GM19351 (cell line): ENCODE results near the gene ZC3H12D.
"Not testable (repeated sequence)": the region's sequence is repeated elsewhere in the genome, so short reads cannot be mapped to it uniquely, and the experiment has no call there.

Experiments
- ATAC-seq: cut with Tn5 transposase; IDR thresholded peaks from one replicate; pipeline ENCODE4 v1.9.1; 2021; ENCODE audit warnings: mild to moderate bottlenecking, moderate library complexity; ENCODE audit not compliant: unreplicated experiment

ZC3H12D gene

DNA sequence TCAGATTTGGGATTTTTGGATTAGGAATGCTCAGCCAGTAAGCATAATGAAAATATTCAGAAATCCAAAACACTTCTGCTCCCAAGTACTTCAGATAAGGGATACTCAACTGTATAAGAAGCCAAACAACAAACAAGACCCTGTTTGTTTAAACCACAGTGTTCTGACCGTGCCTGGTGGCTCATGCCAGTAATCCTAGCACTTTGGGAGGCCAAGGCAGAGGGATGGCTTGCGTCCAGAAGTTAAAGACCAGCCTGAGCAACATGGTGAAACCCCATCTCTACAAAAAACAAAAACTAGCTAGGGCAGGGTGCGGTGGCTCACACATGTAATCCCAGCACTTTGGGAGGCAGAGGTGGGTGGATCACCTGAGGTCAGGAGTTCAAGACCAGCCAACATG is 24.6 kb downstream of the ZC3H12D start:
- ATAC-seq: not testable (repeated sequence)

DNA sequence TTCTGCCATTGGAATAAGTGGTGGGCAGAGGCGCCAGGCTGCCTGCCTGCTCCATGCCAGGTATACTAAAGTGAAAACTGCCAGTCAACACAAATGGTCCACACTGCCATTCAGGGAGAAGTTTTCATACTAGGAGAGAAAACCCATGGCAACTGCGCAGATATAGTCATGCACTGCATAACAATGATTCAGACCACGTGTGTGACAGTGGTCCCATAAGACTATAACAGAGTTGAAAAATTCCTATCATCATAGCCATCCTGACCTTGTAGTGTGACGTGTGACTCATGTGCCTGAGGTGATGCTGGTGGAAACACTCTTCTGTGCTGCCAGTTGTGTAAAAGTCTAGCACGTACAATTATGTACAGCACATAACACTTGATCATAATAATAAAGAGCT is 25.1 kb downstream of the ZC3H12D start:
- ATAC-seq: no peak

- no peak for ATAC-seq
These were observed 26.0 kb downstream of the ZC3H12D start for GRCh38 chr6:149458806-149459205.

DNA sequence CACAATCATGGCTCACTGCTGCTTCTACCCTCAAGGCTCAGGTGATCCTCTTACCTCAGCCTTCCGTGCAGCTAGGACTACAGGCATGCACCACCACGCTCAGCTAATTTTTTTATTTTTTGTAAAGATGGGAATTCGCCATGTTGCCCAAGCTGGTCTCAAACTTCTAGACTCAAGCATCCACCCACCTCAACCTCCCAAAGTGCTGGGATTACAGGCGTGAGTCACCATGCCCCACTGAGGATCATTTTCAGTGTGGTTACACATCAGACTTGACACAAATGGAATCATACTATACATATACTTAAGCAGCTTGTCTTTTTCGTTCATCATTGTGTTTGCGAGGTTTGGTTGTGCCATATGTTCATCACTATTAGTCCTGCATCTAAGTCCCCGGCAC is 26.6 kb downstream of the ZC3H12D start:
- no peak for ATAC-seq

GRCh38 chr6:149457316-149457884 is 27.4 kb downstream of the ZC3H12D start:
- no peak for ATAC-seq

DNA sequence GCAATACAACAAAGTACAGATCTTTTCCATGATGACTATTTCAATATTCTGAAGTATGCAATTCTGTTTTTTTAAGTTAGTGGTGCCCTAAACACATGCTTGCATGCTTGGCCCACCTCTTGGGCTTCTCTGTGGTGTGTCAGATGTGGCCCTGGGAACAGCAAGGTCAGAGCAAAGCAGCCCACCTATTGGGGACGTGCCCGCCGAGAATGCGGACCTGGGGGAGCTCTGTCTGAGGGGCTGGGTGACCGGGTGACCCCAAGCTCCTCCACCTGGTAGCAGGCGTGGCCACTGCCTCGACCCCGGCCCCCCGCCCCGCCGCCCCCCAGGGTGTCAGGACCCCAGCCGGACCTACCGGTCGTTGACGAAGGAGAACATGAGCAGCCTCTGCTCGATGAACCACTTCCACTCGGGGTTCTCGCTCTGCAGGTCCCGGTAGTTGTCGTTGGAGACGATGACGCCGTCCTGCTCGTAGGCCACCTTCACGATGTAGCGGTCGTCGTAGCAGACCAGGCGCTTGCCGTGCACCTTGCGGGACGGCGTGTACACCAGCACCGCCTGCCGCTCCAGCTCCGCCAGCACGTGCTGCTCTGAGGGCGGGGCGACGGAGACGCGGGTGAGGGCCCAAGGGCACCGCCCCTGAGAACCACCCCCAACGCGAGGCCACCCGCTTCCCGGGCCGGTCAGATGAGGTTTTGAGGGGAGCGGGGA is 28.3 kb downstream of the ZC3H12D start:
- no peak for ATAC-seq

- ATAC-seq: no peak
These were observed 29.6 kb downstream of the ZC3H12D start for GRCh38 chr6:149455031-149455732.

DNA sequence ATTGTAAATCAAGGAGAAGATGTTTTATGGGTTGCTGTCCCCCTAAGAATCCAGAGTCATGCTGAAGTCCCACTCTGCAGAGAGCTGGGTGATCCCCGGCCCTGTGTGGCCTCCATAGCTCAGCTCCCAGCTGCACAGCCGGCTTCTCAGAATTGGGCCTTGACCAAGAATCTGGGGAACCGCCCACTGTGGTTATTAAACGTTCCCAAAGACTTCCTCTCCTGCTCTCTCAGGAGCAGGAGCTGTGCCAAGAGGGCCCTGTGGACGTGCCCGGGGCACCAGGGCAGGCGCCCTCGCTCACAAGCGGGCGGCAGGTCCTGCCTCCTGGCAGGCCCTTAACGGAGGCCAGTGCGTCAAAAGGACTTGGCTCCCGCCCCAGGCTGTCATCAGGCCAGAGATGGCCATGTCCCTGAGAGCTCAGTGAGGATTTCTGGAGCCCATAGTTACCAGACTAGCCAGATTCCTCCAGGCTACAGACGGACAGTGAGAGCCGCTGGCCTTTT is 30.4 kb downstream of the ZC3H12D start:
- no peak for ATAC-seq

DNA sequence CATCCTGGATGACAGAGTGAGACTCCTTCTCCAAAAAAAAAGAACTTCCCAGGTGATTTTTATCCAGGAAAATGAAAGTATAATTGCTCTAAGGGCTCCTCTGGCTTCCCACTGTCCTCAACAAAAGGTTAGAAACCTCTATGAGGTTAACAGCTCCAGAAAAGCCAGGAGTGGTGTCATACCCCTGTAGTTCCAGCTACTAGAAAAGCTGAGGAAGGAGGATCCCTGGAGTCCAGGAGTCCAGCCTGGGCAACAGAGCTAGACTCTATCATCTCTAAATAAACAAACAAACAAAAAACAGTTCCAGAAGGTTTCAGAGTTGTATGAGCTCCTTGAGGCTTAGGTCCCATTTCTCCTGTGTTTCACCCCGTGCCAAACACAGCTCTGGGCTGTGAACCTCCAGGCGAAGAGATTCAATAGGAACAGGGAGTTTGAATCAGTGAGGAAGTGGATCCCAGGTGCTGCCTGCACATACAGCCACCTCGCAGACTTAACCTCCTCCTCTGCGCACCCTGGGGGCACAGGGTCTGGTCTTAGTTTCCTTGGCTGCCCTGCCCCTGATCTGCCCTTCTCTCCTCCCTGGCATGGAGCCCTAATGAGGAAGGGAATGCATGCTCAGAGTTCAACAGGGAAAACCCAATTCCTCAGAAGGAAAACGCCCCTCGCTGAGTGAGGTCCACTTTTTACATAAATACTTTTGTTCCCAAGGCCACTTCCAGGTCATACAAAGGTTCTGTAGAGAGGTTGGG is 31.0 kb downstream of the ZC3H12D start:
- no peak for ATAC-seq

GRCh38 chr6:149452037-149452939 is 32.5 kb downstream of the ZC3H12D start:
- no peak for ATAC-seq

GRCh38 chr6:149451376-149452036 is 33.3 kb downstream of the ZC3H12D start:
- ATAC-seq: no peak

DNA sequence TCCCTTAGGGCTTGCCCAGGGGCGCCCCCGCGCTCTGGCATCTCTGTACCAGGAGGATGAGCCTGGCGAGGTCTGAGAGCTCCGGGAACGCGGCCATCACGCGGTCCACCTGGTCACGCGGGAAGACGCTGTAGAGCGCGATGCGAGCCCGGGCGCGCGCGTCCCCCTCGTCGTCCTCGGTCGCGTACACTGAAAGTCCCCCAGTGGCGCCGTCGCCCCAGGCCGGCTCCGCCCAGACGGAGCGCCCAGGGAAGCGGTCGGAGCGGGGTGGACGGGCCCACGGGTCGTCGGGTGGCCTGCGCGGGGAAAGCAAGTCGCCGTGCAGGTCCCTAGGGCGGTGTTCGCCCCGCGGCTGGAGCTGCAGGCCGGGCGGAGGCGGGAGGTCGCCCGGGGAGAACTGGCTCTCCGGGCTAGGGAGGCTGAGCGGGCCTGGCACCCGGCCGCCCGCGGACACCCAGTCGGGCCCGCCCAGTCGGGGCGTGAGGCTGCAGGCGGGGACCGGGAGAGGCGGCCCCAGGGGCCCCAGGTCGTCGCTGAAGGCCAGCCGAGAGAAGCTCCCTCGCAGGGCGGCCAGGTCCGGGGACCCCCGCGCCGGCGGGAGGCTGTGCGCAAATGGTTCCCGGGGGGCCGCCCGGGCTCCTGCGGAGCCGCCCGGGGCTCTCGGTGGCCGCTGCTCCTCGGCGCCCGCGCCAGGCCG is 34.0 kb downstream of the ZC3H12D start:
- no peak for ATAC-seq

DNA sequence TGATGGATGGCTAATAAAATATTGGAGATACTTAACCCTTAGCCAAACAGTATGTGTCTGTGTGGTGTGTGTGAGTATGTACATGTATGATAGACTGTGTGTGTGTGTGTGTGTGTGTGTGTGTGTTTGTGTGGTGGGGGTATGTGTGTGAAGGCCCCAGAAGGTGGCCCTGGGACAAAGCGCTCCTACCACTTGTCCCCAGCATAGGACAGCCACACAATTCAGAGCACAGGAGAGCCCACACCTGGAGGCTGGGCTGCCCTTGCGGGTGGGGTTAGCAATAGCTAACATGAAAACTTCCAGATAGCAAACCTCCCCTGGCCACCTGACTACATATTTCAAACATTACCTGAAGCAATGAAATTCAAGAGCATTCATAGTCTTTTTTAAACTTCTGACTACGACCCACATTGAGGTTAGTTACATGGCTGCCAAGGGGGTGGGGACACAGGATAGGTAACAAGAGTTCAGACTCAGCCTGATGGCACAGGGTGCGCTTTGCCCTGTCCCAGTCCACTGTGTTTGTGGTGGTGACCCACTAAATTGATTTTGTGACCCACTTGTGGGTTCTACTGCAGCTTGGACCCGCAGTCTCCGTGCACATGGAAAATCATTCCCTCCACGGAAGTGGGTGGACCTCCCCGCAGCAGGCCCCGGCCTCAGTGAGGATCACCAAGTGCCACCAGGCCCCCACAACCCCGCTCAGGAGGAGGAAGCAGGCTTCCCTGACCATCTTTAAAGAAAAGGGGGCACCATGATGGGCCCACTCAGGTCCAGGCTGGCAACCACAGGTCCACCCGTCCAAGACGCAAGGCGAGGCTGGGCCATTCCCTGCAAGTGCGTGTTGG is 34.8 kb downstream of the ZC3H12D start:
- no peak for ATAC-seq

DNA sequence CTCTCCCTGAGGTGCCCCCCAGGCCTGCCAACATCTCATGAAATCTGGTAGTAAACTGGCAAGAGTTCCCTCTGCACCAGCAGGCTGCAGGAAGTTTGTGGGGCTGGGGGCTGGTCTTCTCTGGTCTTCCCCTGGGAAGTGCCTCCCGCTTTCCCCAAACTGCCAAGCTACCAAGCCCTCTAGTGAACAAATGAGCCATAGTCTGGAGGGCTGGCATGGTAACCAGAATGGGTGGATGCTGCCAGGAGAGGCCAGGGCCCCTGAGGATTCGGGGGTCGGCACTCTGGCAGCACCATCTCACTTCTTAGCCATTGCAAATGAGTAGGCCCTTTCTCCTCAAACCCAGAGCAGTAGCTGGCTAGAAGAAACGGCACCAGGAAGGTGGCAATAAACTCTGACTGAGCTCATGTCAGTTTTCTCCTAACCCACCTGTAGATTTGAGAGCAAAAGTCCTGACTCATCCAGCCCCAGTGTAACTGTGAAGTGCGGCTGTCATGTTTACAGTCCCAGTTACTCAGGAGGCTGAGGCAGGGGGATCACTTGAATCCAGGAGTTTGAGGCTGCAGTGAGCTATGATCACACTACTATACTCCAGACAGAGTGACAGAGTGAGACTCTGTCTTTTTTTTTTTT is 35.9 kb downstream of the ZC3H12D start:
- ATAC-seq: no peak

- no peak for ATAC-seq
These were observed 37.9 kb downstream of the ZC3H12D start for GRCh38 chr6:149446791-149447376.

- no peak for ATAC-seq
These were observed 39.2 kb downstream of the ZC3H12D start for GRCh38 chr6:149445573-149445972.

- no peak for ATAC-seq
These were observed 39.7 kb downstream of the ZC3H12D start for GRCh38 chr6:149445095-149445466.
